Measurements from ENCODE around the gene SECISBP2L.

SECISBP2L gene

DNA sequence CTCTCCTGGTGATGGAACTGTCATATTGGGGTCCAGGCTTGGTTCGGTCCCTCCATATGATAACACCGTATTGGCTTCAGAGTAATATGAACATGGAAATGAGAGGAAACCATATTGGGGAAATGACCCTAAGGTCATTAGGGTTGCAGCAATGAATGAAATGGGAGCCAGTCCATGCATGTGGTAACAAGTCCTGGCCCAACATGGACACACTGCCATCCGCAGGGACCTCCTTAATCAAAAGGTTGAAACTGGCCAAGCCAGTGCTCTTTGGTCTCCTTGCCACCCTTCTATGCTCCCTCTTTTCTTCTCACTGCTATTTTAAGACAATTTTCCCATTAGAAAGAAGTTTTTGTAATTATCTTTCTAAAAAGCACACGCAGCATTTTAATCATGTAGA is 90.9 kb downstream of the SECISBP2L start:
- no peaks in the 10 kb centered on the region for H3K4me1 ChIP-seq (ENCODE audit: low read length)
- H3F3A ChIP-seq (ENCODE audit: insufficient read depth, low read length) = no peaks in the 10 kb centered on the region
- H3K4me3 ChIP-seq (ENCODE audit: low read length) = no peak overlapping the region
- H3K9me3 ChIP-seq (replicated peaks; ENCODE audit: insufficient read depth, low read length) = no peaks in the 10 kb centered on the region
- H4K20me1 ChIP-seq (ENCODE audit: insufficient read depth, low read length) = no peaks in the 10 kb centered on the region
- H3K27me3 ChIP-seq (replicated peaks; ENCODE audit: insufficient read depth, low read length) = no peaks in the 10 kb centered on the region
- no peak overlapping the region for H3K9ac ChIP-seq (ENCODE audit: low read length)
- no peaks in the 10 kb centered on the region for H3K79me2 ChIP-seq (ENCODE audit: low read length)
- no peak overlapping the region for H2AFZ ChIP-seq (ENCODE audit: low read length)
- DNase-seq = no peak
- TF ChIP-seq, protein P1, sequence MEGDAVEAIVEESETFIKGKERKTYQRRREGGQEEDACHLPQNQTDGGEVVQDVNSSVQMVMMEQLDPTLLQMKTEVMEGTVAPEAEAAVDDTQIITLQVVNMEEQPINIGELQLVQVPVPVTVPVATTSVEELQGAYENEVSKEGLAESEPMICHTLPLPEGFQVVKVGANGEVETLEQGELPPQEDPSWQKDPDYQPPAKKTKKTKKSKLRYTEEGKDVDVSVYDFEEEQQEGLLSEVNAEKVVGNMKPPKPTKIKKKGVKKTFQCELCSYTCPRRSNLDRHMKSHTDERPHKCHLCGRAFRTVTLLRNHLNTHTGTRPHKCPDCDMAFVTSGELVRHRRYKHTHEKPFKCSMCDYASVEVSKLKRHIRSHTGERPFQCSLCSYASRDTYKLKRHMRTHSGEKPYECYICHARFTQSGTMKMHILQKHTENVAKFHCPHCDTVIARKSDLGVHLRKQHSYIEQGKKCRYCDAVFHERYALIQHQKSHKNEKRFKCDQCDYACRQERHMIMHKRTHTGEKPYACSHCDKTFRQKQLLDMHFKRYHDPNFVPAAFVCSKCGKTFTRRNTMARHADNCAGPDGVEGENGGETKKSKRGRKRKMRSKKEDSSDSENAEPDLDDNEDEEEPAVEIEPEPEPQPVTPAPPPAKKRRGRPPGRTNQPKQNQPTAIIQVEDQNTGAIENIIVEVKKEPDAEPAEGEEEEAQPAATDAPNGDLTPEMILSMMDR (IDR thresholded peaks at IDR 0.05; ENCODE audit: low read length) = no peak
- no peaks in the 10 kb centered on the region for H3K9me2 ChIP-seq (replicated peaks; ENCODE audit: insufficient read depth, low read length)
- H3K36me3 ChIP-seq (replicated peaks; ENCODE audit: insufficient read depth, low read length) = no peaks in the 10 kb centered on the region
- H3K27ac ChIP-seq (ENCODE audit: low read length) = no peak overlapping the region
- no peak overlapping the region for H3K4me2 ChIP-seq (ENCODE audit: low read depth, low read length)

DNA sequence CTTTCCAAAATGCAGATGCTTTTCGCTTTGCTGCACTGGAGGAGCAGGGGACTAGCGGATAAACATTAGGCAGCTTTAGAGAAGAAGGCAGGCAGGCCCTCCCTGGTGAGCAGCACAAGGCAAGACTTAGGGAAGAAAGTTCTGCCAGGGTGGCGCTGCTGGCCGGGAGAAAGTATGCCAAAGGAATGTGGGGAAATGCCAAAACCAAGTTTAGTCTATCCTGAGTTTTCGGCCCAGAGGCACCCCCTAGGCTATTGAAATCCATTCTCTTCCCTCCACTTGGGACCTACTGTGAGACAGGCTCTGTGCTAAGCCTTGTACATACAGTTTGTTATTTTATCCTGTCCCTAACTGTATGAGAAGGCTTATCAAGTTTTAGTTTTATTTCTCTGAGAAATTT is 91.7 kb downstream of the SECISBP2L start:
- no peaks in the 10 kb centered on the region for H3K9me2 ChIP-seq (replicated peaks; ENCODE audit: insufficient read depth, low read length)
- H3K27me3 ChIP-seq (replicated peaks; ENCODE audit: insufficient read depth, low read length) = no peaks in the 10 kb centered on the region
- H3K36me3 ChIP-seq (replicated peaks; ENCODE audit: insufficient read depth, low read length) = no peaks in the 10 kb centered on the region
- no peak overlapping the region for H3K27ac ChIP-seq (ENCODE audit: low read length)
- no peak overlapping the region for H3K4me2 ChIP-seq (ENCODE audit: low read depth, low read length)
- no peaks in the 10 kb centered on the region for H3K9me3 ChIP-seq (replicated peaks; ENCODE audit: insufficient read depth, low read length)
- H3K79me2 ChIP-seq (ENCODE audit: low read length) = no peaks in the 10 kb centered on the region
- H4K20me1 ChIP-seq (ENCODE audit: insufficient read depth, low read length) = no peaks in the 10 kb centered on the region
- no peak overlapping the region for H3K9ac ChIP-seq (ENCODE audit: low read length)
- H3F3A ChIP-seq (ENCODE audit: insufficient read depth, low read length) = no peaks in the 10 kb centered on the region
- H3K4me1 ChIP-seq (ENCODE audit: low read length) = no peaks in the 10 kb centered on the region
- H2AFZ ChIP-seq (ENCODE audit: low read length) = no peak overlapping the region
- TF ChIP-seq EZH2phosphoT487 (IDR thresholded peaks at IDR 0.05; ENCODE audit: low read length) (no peak), EZH2 (optimal IDR thresholded peaks at IDR 0.05; ENCODE audit: low read depth, low read length) (no peak)
- TF ChIP-seq, protein P1 (IDR thresholded peaks at IDR 0.05; ENCODE audit: low read length) = no peak
- no peak for DNase-seq
- no peak overlapping the region for H3K4me3 ChIP-seq (ENCODE audit: low read length)

DNA sequence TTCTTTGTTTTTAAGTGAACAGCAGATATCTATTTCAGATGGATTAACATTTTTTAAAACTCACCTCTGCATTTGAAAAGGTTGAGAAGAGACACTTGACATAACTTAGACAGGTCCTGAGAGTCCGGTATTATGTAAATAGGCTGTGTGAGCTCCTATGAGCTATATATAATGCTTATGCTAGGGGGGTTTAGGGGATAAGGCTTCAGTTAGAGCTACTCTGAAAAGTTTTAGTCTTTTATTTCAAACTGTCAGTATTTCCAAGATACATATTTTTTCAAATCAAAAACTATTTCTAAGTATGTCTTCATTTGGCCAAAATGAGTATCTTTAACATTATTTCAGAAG is 99.4 kb downstream of the SECISBP2L start:
- H3K79me2 ChIP-seq (ENCODE audit: low read length) = no peaks in the 10 kb centered on the region
- no peaks in the 10 kb centered on the region for H3K4me1 ChIP-seq (ENCODE audit: low read length)
- no peak overlapping the region for H2AFZ ChIP-seq (ENCODE audit: low read length)
- DNase-seq = no peak
- no peak overlapping the region for H3K4me3 ChIP-seq (ENCODE audit: low read length)
- H3K9me3 ChIP-seq (replicated peaks; ENCODE audit: insufficient read depth, low read length) = no peaks in the 10 kb centered on the region
- no peak overlapping the region for H3K27ac ChIP-seq (ENCODE audit: low read length)
- TF ChIP-seq, protein P1 (IDR thresholded peaks at IDR 0.05; ENCODE audit: low read length) = no peak
- no peak for TF ChIP-seq EZH2phosphoT487 (IDR thresholded peaks at IDR 0.05; ENCODE audit: low read length)
- TF ChIP-seq EZH2 (optimal IDR thresholded peaks at IDR 0.05; ENCODE audit: low read depth, low read length) = no peak
- H3K36me3 ChIP-seq (replicated peaks; ENCODE audit: insufficient read depth, low read length) = no peaks in the 10 kb centered on the region
- H3K4me2 ChIP-seq (ENCODE audit: low read depth, low read length) = no peak overlapping the region
- no peaks in the 10 kb centered on the region for H3F3A ChIP-seq (ENCODE audit: insufficient read depth, low read length)
- H3K27me3 ChIP-seq (replicated peaks; ENCODE audit: insufficient read depth, low read length) = no peaks in the 10 kb centered on the region
- H4K20me1 ChIP-seq (ENCODE audit: insufficient read depth, low read length) = no peaks in the 10 kb centered on the region
- no peaks in the 10 kb centered on the region for H3K9me2 ChIP-seq (replicated peaks; ENCODE audit: insufficient read depth, low read length)
- no peak overlapping the region for H3K9ac ChIP-seq (ENCODE audit: low read length)
